ENCODE results near the gene MLST8. TPM values are rescaled to one million over a fixed set of nuclear protein-coding genes. Genes with fewer than 3 reads are reported as not detected.

Gene MLST8
- total RNA-seq, 1 donor: 30.8 TPM

DNA sequence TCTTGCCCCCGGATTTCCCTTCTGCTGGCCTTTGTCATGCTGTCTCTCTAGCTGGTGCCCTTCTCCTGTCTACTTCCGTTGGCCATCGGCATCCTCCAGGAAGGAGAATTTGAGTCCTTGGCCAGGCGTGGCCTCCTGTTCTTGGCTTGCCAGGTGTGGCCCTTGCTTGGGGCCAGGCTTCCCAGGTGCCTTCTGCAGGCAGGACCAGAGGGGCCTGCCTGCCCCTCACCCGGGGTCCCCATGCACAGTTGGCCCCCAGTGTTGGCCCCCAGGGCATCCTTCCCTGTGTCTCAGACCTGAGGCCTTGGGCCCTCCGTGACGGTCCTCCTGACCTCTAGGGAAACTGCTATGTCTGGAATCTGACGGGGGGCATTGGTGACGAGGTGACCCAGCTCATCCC is 2.6 kb downstream of the MLST8 start:
- TF ChIP-seq, protein P1, sequence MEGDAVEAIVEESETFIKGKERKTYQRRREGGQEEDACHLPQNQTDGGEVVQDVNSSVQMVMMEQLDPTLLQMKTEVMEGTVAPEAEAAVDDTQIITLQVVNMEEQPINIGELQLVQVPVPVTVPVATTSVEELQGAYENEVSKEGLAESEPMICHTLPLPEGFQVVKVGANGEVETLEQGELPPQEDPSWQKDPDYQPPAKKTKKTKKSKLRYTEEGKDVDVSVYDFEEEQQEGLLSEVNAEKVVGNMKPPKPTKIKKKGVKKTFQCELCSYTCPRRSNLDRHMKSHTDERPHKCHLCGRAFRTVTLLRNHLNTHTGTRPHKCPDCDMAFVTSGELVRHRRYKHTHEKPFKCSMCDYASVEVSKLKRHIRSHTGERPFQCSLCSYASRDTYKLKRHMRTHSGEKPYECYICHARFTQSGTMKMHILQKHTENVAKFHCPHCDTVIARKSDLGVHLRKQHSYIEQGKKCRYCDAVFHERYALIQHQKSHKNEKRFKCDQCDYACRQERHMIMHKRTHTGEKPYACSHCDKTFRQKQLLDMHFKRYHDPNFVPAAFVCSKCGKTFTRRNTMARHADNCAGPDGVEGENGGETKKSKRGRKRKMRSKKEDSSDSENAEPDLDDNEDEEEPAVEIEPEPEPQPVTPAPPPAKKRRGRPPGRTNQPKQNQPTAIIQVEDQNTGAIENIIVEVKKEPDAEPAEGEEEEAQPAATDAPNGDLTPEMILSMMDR (IDR thresholded peaks at IDR 0.05; ENCODE audit: insufficient read depth, low read length): no peak
- no peak overlapping the region for H3K4me3 ChIP-seq (ENCODE audit: low read depth, low read length)
- no peak for DNase-seq (ENCODE audit: low read depth)

DNA sequence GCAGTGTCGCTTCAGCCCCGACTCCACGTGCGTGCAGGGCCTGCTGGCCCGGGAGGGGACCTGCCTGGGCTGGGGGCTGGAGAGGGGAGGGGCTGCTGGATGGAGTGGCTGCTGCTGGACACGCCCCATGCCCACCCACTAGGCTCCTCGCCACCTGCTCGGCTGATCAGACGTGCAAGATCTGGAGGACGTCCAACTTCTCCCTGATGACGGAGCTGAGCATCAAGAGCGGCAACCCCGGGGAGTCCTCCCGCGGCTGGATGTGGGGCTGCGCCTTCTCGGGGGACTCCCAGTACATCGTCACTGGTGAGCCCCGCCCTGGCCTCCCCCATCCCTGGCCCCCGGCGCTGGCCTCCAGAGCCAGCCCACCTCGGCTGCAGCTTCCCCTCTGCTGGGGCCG is 3.1 kb downstream of the MLST8 start:
- TF ChIP-seq, protein P1 (IDR thresholded peaks at IDR 0.05; ENCODE audit: insufficient read depth, low read length): no peak
- DNase-seq (ENCODE audit: low read depth): no peak
- H3K4me3 ChIP-seq (ENCODE audit: low read depth, low read length): no peak overlapping the region

DNA sequence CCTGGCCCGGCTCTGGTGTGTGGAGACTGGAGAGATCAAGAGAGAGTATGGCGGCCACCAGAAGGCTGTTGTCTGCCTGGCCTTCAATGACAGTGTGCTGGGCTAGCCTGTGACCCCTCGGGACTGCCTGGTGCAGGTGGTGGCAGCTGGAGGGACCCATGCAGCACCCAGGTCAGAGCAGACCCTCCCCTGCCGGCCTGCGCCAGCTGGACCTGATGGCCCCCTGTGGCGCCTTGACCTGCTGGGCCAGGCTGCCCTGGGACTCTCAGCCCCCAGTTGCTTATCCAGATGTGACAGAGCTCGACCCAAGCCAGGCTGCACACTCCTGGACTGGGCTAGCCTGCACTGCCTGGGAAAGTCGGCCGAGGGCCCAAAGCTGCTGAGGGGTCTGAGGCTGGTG is 3.5 kb downstream of the MLST8 start:
- TF ChIP-seq, protein P1 (IDR thresholded peaks at IDR 0.05; ENCODE audit: insufficient read depth, low read length): no peak
- DNase-seq (ENCODE audit: low read depth): no peak
- H3K4me3 ChIP-seq (ENCODE audit: low read depth, low read length): no peak overlapping the region

DNA sequence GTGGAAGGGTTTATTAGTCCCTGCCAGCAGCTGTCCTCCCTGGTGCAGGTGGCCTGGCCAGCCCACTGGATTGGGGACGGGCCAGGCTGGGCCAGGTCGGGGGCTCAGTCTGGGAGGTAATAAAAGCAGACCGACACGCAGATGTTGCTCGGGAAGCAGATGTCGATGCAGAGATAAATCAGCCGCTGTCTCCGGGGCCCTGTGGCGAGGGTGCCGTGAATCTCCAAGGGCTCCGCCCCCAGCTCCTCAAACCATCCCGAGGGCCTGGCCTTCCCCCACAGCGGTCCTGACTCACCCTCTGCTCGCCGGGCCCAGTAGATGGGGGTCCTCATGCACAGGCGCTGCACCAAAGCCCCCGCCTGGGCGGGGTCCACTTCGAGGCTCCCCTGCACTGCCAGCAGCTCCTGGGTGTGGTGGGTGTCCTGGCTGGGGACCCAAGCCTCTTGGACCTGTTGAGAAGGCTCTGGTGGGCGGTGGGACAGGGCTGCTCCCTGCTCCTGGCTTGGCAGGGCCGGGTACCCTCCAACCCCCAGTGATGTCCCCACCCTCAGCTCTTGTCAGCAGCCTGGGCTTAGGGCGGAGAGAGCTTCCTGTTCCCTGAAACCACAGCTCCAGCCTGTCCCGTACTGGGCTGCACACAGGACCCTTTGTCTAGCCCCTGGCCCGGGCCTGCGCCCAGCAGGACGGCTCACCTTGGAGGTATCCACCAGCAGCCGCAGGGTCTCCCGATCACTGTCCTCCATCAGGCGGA is 4.2 kb downstream of the MLST8 start:
- TF ChIP-seq, protein P1 (IDR thresholded peaks at IDR 0.05; ENCODE audit: insufficient read depth, low read length): no peak

DNA sequence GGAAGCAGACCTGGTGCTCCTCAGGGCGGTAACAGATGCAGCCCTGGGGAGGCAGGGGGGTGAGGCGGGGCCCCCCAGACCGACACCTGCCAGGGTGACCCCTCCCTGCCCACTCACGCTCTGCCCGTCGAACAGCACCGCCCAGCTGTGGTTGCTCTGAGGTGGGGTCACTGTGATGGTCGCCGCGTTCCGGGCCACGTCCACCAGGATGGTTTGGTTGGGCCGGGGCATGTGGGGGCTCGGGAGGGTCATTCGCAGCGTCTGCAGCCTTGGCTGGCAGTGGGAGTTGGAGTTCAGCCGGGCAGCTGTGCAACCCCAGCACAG is 4.7 kb downstream of the MLST8 start:
- TF ChIP-seq, protein P1 (IDR thresholded peaks at IDR 0.05; ENCODE audit: insufficient read depth, low read length): no peak

More for the DNA sequence above, 4.2 kb downstream of the MLST8 start:
- DNase-seq (ENCODE audit: low read depth): no peak
- no peak overlapping the region for H3K4me3 ChIP-seq (ENCODE audit: low read depth, low read length)

DNA sequence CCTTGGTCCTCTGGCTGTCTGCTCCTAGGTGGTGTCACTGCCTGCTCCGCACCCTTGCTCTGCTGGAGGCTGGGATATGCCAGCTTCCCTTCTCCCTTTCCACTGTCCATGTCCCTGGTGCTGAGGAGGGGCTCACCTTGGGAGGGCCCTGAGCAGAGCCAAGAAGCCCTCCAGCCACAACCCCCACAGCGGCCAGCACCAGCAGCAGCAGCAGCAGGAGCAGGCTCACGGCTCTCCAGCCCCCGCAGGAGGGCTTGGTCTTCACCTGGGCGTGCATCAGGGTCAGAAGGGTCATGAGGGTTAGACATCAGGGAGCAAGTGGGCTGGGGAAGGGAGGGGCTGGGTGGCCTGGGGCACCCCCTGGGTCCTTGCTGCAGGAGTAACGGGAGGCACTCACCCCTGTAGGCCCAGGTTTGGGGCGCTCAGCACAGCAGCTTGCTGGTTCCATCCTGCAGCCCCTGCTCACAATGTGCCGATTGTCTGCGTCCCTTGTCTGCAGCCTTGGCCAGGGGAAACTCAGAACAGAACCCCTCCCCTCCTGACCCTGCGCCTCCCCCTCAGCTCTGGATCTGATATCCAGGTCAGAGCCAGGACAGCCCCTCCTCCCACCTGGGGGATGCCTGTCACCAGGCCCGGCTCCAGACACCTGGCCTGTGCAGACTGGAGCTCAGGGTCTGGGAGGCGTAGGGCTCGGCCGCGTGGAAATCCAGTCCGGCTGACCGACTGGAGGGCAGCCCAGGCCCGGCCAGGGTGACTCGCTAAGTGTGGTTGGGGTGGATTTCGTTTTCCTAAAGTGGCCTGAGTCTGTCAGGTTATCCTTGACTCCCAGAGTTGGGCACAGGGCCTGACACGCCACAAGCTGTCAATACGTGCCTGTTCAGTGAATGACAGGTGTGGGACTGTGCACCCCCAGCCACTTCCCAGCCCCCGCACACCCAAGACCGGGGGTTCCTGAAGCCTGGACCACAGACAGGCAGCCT is 5.4 kb downstream of the MLST8 start, which contains the start of gene BRICD5:
TSS of gene BRICD5 (minus strand) at position 478 of the 980 bp plus-strand sequence. CDS start at position 448, 30 bp downstream.
- TF ChIP-seq, protein P1 (IDR thresholded peaks at IDR 0.05; ENCODE audit: insufficient read depth, low read length): no peak
- DNase-seq (ENCODE audit: low read depth): no peak
- no peak within 1 kb of the TSS for H3K4me3 ChIP-seq (ENCODE audit: low read depth, low read length)

More for the DNA sequence above, 4.7 kb downstream of the MLST8 start:
- no peak for DNase-seq (ENCODE audit: low read depth)
- H3K4me3 ChIP-seq (ENCODE audit: low read depth, low read length): no peak overlapping the region
